Heart left ventricle (tissue), 13 donors: ENCODE measurements around the gene TXNDC5.

ENCODE experiments used
- POLR2A ChIP-seq, 2 donors: fragments of 450-650 bp; IDR thresholded peaks; one replicate each; pipeline ENCODE4 v1.6.1; 2017; ENCODE audit warnings: antibody characterized with exemption in 2 of 2, mild to moderate bottlenecking in 2 of 2, moderate library complexity in 2 of 2
- TF ChIP-seq, protein P1 (sequence below), 12 donors: fragments of 200-600 bp; sonication (generic) in 4 of 12; IDR thresholded peaks; one replicate each; pipeline versions ENCODE4 v1.5.0 to v1.8.0; 2018 to 2022; ENCODE audit warnings: antibody characterized with exemption in 12 of 12, mild to moderate bottlenecking in 5 of 12
- donor health status: ischemic (EF 13 %, LVEDD 7.1; RV severe dilation, severe dysfunction).
- donor health status: DM: no; HTN: yes; CAD: no.
- donor health status: DM: no; HTN: no; CAD: no.
- donor health status: ischemic (EF 25% LVEDD 6.9; RV normal size, moderate dysfunction).
- donor health status: ischemic (EF 25% LVEDD 5.7; RV mildly dilated, moderate dysfunction).
- donor health status: ischemic (EF 35%, LVEDD 5.7; RV mildly dilated, moderate dysfunction).
- donor health status: nonischemic (EF 11% LVEDD 7.7; RV severe dilation, severe dysfunction).
- donor health status: DM: yes; HTN: yes; CAD: no.
- donor health status: PGD.
- donor health status: ischemic (EF 29% LVEDD 5.4; RV normal size, mild dysfunction).
- donor health status: nonischemic (EF 23%, LVEDD 6.1; RV moderate dilation, normal function).

DNA sequence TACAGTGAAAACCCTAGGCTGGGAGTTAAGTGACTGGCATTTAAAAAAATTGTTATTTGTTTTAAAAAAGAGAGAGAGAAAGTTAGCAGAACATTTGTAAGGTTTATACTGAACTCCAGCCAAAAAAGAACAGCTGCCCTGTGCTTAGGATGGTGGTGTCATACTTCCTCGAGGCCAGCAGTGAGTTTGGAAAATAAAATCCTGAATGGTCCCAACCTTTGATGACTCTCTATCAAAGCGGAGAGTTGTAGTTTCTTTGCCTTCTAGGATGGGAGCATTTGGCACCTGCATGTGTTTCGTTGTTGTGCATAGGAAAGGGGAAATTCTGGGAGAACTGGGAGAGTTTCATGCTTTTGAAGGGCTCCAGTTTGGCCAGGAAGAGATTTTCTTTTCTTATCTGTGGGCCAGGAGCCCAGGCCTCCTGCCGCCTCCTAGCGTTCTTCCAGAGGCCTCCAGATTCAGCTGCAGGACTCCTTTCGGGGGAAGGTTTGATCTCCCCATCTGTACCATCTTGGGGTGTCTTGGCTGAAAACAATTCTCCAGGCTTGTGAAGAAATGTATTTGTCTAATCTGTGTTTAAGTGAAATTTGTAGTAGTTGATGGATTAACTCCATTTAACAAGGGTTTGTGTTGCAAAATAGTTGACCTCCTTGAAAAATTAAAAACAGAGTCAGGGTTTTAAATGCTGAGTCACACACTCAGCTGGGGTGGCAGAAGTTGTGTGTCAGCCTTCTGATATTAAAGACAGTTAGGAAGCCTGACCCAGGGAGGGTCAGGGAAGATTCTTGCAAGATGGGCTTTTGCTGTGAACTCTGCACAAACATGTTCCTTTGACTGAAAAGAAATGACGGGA is 63.4 kb downstream of the TXNDC5 start:
- TF ChIP-seq, protein P1, sequence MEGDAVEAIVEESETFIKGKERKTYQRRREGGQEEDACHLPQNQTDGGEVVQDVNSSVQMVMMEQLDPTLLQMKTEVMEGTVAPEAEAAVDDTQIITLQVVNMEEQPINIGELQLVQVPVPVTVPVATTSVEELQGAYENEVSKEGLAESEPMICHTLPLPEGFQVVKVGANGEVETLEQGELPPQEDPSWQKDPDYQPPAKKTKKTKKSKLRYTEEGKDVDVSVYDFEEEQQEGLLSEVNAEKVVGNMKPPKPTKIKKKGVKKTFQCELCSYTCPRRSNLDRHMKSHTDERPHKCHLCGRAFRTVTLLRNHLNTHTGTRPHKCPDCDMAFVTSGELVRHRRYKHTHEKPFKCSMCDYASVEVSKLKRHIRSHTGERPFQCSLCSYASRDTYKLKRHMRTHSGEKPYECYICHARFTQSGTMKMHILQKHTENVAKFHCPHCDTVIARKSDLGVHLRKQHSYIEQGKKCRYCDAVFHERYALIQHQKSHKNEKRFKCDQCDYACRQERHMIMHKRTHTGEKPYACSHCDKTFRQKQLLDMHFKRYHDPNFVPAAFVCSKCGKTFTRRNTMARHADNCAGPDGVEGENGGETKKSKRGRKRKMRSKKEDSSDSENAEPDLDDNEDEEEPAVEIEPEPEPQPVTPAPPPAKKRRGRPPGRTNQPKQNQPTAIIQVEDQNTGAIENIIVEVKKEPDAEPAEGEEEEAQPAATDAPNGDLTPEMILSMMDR (IDR thresholded peaks at IDR 0.05), result peak in 5 of 12 donors; percentile 12 to 37 (median 16)
- TF ChIP-seq POLR2A (IDR thresholded peaks at IDR 0.05), result no peak
